Measurements from ENCODE around the gene PRKAA2. TPM values are rescaled to one million over a fixed set of nuclear protein-coding genes. Genes with fewer than 3 reads are reported as not detected.

Gene PRKAA2
- total and polyA plus RNA-seq, 8 donors = 1.2 to 4.1 (median 2.1) TPM

GRCh38 chr1:56626546-56626945 lies 18.6 kb upstream of the PRKAA2 start:
- FAIRE-seq (no peak), ATAC-seq (no peak), DNase-seq (no peak)
- H3K27me3 ChIP-seq = no peaks in the 10 kb centered on the region
- H3K27ac ChIP-seq = no peak overlapping the region
- H3K9me3 ChIP-seq = no peaks in the 10 kb centered on the region
- TF ChIP-seq CTCF (IDR thresholded peaks at IDR 0.05) = no peak
- H3K4me1 ChIP-seq = no peaks in the 10 kb centered on the region
- intact Hi-C loops (cut with DNase I) = no loop called here
- H3K4me3 ChIP-seq = no peak overlapping the region
- no peaks in the 10 kb centered on the region for H3K36me3 ChIP-seq

- Histone ChIP-seq H3K4me3 (no peak overlapping the region), H3K27me3 (no peaks in the 10 kb centered on the region), H3K9me3 (no peaks in the 10 kb centered on the region), H3K36me3 (no peaks in the 10 kb centered on the region), H3K4me1 (no peaks in the 10 kb centered on the region), H3K27ac (no peak overlapping the region)
- WGBS, 2 donors = 84 to 92% methylated on average over 3 of the region's 3 CpGs
- intact Hi-C loops (cut with DNase I) = no loop called here
- DNase-seq (no peak), ATAC-seq (no peak), FAIRE-seq (no peak)
- no peak for TF ChIP-seq CTCF (IDR thresholded peaks at IDR 0.05)
Measured at GRCh38 chr1:56627019-56627635, 18.0 kb upstream of the PRKAA2 start.

GRCh38 chr1:56627636-56628039 lies 17.5 kb upstream of the PRKAA2 start:
- Histone ChIP-seq H3K4me1 (no peaks in the 10 kb centered on the region), H3K36me3 (no peaks in the 10 kb centered on the region), H3K27me3 (no peaks in the 10 kb centered on the region), H3K27ac (no peak overlapping the region), H3K9me3 (no peaks in the 10 kb centered on the region), H3K4me3 (no peak overlapping the region)
- no peak for ATAC-seq
- intact Hi-C loops (cut with DNase I) = no loop called here
- no peak for FAIRE-seq
- no peak for DNase-seq
- no peak for TF ChIP-seq CTCF (IDR thresholded peaks at IDR 0.05)
- 71 to 76% methylated on average over 3 of the region's 3 CpGs for WGBS, 2 donors

GRCh38 chr1:56630786-56631185 lies 14.3 kb upstream of the PRKAA2 start:
- Histone ChIP-seq H3K27ac (no peak overlapping the region), H3K27me3 (no peaks in the 10 kb centered on the region), H3K36me3 (no peaks in the 10 kb centered on the region), H3K9me3 (no peaks in the 10 kb centered on the region), H3K4me1 (no peaks in the 10 kb centered on the region), H3K4me3 (no peak overlapping the region)
- DNase-seq (no peak), ATAC-seq (no peak), FAIRE-seq (no peak)
- no peak for TF ChIP-seq CTCF (IDR thresholded peaks at IDR 0.05)
- intact Hi-C loops (cut with DNase I) = no loop called here

GRCh38 chr1:56631901-56632300 lies 13.2 kb upstream of the PRKAA2 start:
- no peak overlapping the region for H3K4me3 ChIP-seq
- TF ChIP-seq CTCF (IDR thresholded peaks at IDR 0.05) = no peak
- H3K9me3 ChIP-seq = no peaks in the 10 kb centered on the region
- intact Hi-C loops (cut with DNase I) = no loop called here
- ATAC-seq (no peak), FAIRE-seq (no peak), DNase-seq (no peak)
- WGBS, 2 donors = 82 to 89% methylated on average over 2 of the region's 2 CpGs
- H3K27ac ChIP-seq = no peak overlapping the region
- no peaks in the 10 kb centered on the region for H3K36me3 ChIP-seq
- H3K27me3 ChIP-seq = no peaks in the 10 kb centered on the region
- H3K4me1 ChIP-seq = no peaks in the 10 kb centered on the region
